ENCODE results near the gene TMEM184B. TPM values are rescaled to one million over a fixed set of nuclear protein-coding genes. Genes with fewer than 3 reads are reported as not detected.
A peak's percentile ranks its signal among the peaks of the same experiment; 100 is the strongest.

The TMEM184B gene
- total and polyA plus RNA-seq, 8 donors, result 10.0 to 110 (median 34.0) TPM

GRCh38 chr22:38292694-38293093 lies 19.9 kb upstream of the TMEM184B start:
- Histone ChIP-seq H3K27ac (peak overlapping the region in 4 of 5 donors; percentile 11 to 75 (median 40)), H3K4me3 (no peak overlapping the region), H3K9me3 (no peaks in the 10 kb centered on the region), H3K4me1 (peaks cover 0 to 23% (median 9%) of the 10 kb centered on the region in 4 donors), H3K36me3 (peaks cover 66 to 93% (median 82%) of the 10 kb centered on the region in 4 donors), H3K27me3 (no peaks in the 10 kb centered on the region)
- TF ChIP-seq EP300 (IDR thresholded peaks at IDR 0.05) (no peak), POLR2A (IDR thresholded peaks at IDR 0.05) (no peak), CTCF (IDR thresholded peaks at IDR 0.05) (no peak), POLR2AphosphoS5 (IDR thresholded peaks at IDR 0.05) (no peak)
- intact Hi-C loops (cut with DNase I; ENCODE audit: low total_unique reads), result no loop called here
- WGBS, 5 donors, result 79 to 85% (median 84%) methylated on average over 9 of the region's 9 CpGs
- no peak for DNase-seq

DNA sequence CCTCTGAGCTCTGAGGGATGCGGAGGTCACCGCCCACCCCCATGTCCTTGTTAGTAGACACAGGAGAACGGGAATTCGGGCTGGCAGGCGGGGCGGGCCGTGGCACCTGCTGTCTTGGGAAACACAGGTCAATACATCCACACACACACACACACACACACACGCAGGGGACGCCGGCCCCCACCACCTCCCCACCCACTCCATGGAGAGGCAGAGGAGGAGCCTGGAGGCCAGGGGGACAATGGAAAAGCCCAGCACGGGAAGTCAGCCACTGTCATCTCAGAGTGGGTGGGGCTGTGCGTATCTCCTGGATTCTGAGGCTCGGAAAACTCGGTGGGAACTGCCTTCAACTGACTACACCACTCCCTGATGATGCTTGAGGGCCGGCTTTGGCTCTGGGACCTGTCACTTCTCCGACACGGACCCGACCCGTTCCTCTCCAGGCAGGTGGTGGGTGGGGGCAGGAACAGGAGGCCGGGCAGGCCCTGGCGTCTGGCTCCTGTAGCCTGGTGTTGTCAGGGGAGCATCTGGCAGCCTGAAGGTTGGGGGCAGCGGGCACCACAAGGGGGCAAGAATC lies 18.5 kb upstream of the TMEM184B start:
- Histone ChIP-seq H3K36me3 (peaks cover 52 to 79% (median 68%) of the 10 kb centered on the region in 4 donors), H3K9me3 (no peaks in the 10 kb centered on the region), H3K4me3 (no peak overlapping the region), H3K27ac (peak overlapping the region in 2 of 5 donors; percentile 59 to 75), H3K4me1 (peaks cover 0 to 23% (median 9%) of the 10 kb centered on the region in 4 donors), H3K27me3 (no peaks in the 10 kb centered on the region)
- intact Hi-C loops (cut with DNase I; ENCODE audit: low total_unique reads), result no loop called here
- 54 to 74% (median 61%) methylated on average over 17 to 22 of the region's 22 CpGs for WGBS, 5 donors
- DNase-seq, result peak in 1 of 2 donors; percentile 57
- TF ChIP-seq POLR2A (IDR thresholded peaks at IDR 0.05) (no peak), CTCF (IDR thresholded peaks at IDR 0.05) (no peak), POLR2AphosphoS5 (IDR thresholded peaks at IDR 0.05) (no peak), EP300 (IDR thresholded peaks at IDR 0.05) (no peak)

DNA sequence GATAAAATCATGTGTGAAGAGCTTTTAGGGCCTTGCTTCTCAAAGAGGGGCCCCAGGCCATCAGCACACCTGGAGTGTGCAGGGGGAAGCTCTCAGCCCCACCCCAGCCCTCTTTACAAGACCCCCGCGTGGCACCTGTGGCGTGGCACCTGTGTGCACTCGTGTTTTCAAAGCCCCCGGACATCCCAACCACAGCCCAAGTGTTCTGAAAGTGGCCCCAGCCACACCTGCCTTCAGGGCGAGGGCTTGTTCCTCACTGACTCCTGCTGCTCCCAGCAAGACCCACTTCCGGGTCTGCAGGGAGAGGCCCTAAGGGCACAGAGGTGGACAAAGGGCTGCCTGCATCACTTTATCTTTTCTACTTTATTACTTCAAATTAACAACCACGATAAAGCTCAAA lies 17.5 kb upstream of the TMEM184B start:
- Histone ChIP-seq H3K4me1 (peaks cover 0 to 23% (median 9%) of the 10 kb centered on the region in 4 donors), H3K27me3 (no peaks in the 10 kb centered on the region), H3K9me3 (no peaks in the 10 kb centered on the region), H3K36me3 (peaks cover 42 to 69% (median 58%) of the 10 kb centered on the region in 4 donors), H3K4me3 (no peak overlapping the region), H3K27ac (peak overlapping the region in 3 of 5 donors; percentile 15 to 59 (median 35))
- peak in 1 of 2 donors; percentile 68 for DNase-seq
- TF ChIP-seq CTCF (IDR thresholded peaks at IDR 0.05) (no peak), POLR2AphosphoS5 (IDR thresholded peaks at IDR 0.05) (peak in 1 of 3 donors; percentile 12)
- intact Hi-C loops (cut with DNase I; ENCODE audit: low total_unique reads), result no loop called here
- 47 to 72% (median 60%) methylated on average over 8 of the region's 8 CpGs for WGBS, 5 donors

- no peaks in the 10 kb centered on the region for H3K9me3 ChIP-seq
- no peak overlapping the region for H3K4me3 ChIP-seq
- peaks cover 0 to 29% (median 12%) of the 10 kb centered on the region in 4 donors for H3K4me1 ChIP-seq
- WGBS, 5 donors, result 78 to 85% (median 82%) methylated on average over 10 to 12 of the region's 12 CpGs
- peak overlapping the region in 3 of 5 donors; percentile 15 to 59 (median 35) for H3K27ac ChIP-seq
- peak in 1 of 2 donors; percentile 35 for DNase-seq
- H3K27me3 ChIP-seq, result no peaks in the 10 kb centered on the region
- peaks cover 35 to 62% (median 51%) of the 10 kb centered on the region in 4 donors for H3K36me3 ChIP-seq
- no peak for TF ChIP-seq POLR2AphosphoS5 (IDR thresholded peaks at IDR 0.05)
- no peak for TF ChIP-seq POLR2A (IDR thresholded peaks at IDR 0.05)
- TF ChIP-seq CTCF (IDR thresholded peaks at IDR 0.05), result no peak
- TF ChIP-seq EP300 (IDR thresholded peaks at IDR 0.05), result no peak
- intact Hi-C loops (cut with DNase I; ENCODE audit: low total_unique reads), result no loop called here
Measured at GRCh38 chr22:38289583-38290082, 16.8 kb upstream of the TMEM184B start.

All from stomach (tissue), 9 donors.